Erythroblast (primary cell): ENCODE data around the gene ZNF497.
"Not testable (repeated sequence)": the region's sequence is repeated elsewhere in the genome, so short reads cannot be mapped to it uniquely, and the experiment has no call there.

Experiments used
- GATA1 ChIP-seq: IDR thresholded peaks from 2 replicates; pipeline ENCODE4 v1.6.1; 2011; ENCODE audit warnings: low read depth, mild to moderate bottlenecking, control low read depth, low read length, moderate library complexity
- POLR2A ChIP-seq: IDR thresholded peaks from 2 replicates; pipeline ENCODE4 v1.6.1; 2011; ENCODE audit warnings: mild to moderate bottlenecking, low read length

DNA sequence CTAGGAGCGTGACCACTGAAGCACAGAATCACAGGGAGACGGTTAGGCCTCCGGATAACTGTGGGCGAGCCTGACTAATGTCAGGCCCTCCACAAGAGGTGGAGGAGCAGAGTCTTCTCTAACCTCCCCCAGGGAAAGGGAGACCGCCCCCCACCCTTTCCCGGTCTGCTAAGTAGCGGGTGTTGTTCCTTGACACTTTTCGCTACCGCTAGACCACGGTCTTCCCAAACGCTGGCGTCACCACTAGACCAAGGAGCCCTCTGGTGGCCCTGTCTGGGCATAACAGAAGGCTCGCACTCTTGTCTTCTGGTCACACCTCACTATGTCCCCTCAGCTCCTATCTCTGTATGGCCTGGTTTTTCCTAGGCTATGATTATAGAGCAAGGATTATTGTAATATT, 51.9 kb downstream of the ZNF497 start:
- TF ChIP-seq POLR2A, GATA1: not testable (repeated sequence)
